ENCODE data around the gene NUP214. TPM values are rescaled to one million over a fixed set of nuclear protein-coding genes. Genes with fewer than 3 reads are reported as not detected.

NUP214 gene
- total and polyA plus RNA-seq, 2 of the 8 experiments (the other 6 are each of a cell fraction or from before 2014, with no cell fraction given) = 28.6 to 50.2 TPM

- TF ChIP-seq CTCF (IDR thresholded peaks at IDR 0.05; ENCODE audit: control extremely low read depth in 1 of 3, insufficient read depth in 1 of 3, low read depth in 1 of 3, low read length in 3 of 3) = peak in 2 of 3 experiments; percentile 59 to 68; a peak in 3 of 4 replicates
- no peak for TF ChIP-seq CTBP2 (IDR thresholded peaks at IDR 0.05; ENCODE audit: borderline replicate concordance, insufficient read depth, insufficient read length, low read length)
- peak; percentile 55; the same call in 1 of the 2 replicates for TF ChIP-seq GABPA (IDR thresholded peaks at IDR 0.05; ENCODE audit: borderline replicate concordance, insufficient read depth, low read length)
- TF ChIP-seq, protein P1, sequence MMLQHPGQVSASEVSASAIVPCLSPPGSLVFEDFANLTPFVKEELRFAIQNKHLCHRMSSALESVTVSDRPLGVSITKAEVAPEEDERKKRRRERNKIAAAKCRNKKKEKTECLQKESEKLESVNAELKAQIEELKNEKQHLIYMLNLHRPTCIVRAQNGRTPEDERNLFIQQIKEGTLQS (IDR thresholded peaks at IDR 0.05; ENCODE audit: insufficient read depth, low read depth, low read length) = no peak
Observed at GRCh38 chr9:131275332-131276093, 150.1 kb downstream of the NUP214 start (continued).

All from H1 (cell line).